ENCODE measurements around the gene RNFT2. TPM values are rescaled to one million over a fixed set of nuclear protein-coding genes. Genes with fewer than 3 reads are reported as not detected.

Gene RNFT2
- total and polyA plus RNA-seq, 9 donors: 0.88 to 2.1 (median 1.4) TPM

DNA sequence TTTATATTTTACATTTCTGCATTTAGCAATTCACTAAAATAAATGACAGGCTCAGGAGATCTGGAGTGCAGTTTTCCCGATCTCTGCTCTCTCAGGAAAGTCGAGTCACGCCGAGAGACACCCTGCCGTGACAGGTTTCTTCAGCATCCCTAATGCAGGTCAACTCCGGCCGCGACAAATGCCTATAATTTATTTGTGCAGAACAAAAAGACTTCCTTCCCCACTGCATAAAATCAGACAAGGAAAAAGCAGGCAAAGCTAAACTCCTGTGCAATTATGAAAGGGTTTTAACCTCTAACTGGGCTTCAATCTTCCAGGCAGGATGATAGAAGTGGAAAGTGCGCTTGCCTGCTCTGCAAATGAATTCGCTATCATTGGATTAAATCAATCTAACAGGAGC lies 28.3 kb upstream of the RNFT2 start:
- no peak overlapping the region for H3K4me3 ChIP-seq (ENCODE audit: low read length)
- WGBS (ENCODE audit: insufficient coverage): 23% methylated on average over 8 of the region's 10 CpGs
- H3K4me1 ChIP-seq (ENCODE audit: control insufficient read depth, insufficient read depth, low read length): peaks cover 22% of the 10 kb centered on the region
- H3K27ac ChIP-seq (ENCODE audit: low read length): no peak overlapping the region
- H3K36me3 ChIP-seq (ENCODE audit: control insufficient read depth, insufficient read depth, low read length): no peaks in the 10 kb centered on the region
- H3K9me3 ChIP-seq (replicated peaks; ENCODE audit: control insufficient read depth, low read depth, low read length): no peaks in the 10 kb centered on the region
- DNase-seq: no peak
- H3K27me3 ChIP-seq (ENCODE audit: control insufficient read depth, insufficient read depth, low read length): peaks cover 14% of the 10 kb centered on the region

DNA sequence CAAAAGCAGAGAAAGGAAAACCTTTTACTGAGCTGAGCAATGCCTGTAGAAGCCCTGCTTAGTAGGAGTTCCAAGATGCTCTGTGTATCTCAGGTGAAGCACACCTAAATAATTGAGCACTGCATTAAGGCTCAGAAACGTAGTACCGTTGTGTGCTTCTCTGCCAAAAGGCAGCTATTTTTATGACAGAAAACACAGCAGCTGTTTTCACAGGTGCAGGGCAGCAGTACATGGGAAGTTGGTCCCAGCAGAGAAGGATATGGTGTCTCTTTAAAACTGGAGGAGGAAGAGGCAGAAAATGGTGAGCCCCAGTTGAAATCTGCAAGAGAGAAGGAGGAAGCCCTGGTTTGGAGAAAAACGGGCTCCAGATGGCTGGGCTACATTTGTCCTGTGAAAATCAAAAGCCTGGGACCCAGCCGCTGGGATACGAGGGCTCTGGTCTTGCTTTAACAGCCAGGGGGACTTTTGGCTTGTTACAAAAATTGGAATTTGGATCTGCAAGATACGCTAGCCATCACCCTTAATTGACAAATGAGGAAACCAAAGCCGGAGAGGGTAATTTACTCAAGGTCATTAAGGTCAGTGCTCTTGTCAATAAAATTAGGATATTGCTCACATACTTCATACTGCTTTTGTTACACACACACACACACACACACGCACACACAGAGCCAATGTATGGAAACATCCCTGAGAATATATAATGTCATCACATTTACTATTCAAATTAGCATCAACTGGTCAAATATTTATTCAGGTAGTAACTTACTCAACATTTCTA lies 27.6 kb upstream of the RNFT2 start:
- 7% methylated on average over 3 of the region's 8 CpGs for WGBS (ENCODE audit: insufficient coverage)
- no peaks in the 10 kb centered on the region for H3K9me3 ChIP-seq (replicated peaks; ENCODE audit: control insufficient read depth, low read depth, low read length)
- peak; percentile 54 for DNase-seq
- peaks cover 2% of the 10 kb centered on the region for H3K36me3 ChIP-seq (ENCODE audit: control insufficient read depth, insufficient read depth, low read length)
- peaks cover 22% of the 10 kb centered on the region for H3K4me1 ChIP-seq (ENCODE audit: control insufficient read depth, insufficient read depth, low read length)
- no peak overlapping the region for H3K4me3 ChIP-seq (ENCODE audit: low read length)
- peaks cover 13% of the 10 kb centered on the region for H3K27me3 ChIP-seq (ENCODE audit: control insufficient read depth, insufficient read depth, low read length)
- no peak overlapping the region for H3K27ac ChIP-seq (ENCODE audit: low read length)

DNA sequence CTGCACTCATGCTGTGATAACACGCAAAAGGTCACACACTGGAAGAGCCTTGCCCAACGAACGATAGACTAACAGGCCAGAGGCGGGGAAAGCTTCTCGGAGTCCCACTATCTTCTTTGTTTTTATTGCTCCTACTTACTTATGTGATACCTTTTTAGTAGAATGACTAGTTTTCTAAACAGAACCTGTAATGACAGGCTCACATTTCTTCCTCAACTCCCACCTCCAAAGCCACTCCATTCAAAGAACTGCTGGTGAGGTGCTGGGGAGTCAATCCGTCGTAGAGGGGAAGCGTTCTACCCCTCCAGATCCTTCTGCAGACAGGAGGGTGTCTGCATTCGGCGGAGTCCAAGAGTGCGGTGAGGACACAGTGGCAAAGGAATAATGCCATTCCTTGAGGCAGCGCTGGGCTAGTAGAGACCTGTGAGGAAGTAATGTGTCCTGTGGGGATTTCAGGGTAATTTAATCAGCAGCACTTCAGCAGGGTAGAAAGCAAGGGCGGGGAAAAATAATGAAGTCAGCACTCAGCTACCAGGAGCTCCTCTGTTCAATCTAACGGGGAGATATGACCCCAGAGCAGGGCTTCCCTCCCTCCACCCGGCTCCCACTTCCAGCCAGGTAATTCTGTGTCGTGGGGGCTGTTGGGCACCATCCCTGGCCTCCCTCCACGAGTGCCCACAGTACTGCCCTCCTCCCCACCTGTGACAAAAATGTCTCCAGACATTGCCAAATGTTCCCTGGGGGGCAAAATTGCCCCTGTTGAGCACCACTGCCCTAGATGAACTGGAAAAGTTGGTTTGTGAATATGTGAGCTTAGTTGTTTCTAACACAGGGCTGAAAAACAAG lies 25.4 kb upstream of the RNFT2 start:
- DNase-seq: no peak
- 69% methylated on average over 6 of the region's 17 CpGs for WGBS (ENCODE audit: insufficient coverage)
- H3K36me3 ChIP-seq (ENCODE audit: control insufficient read depth, insufficient read depth, low read length): peaks cover 3% of the 10 kb centered on the region

DNA sequence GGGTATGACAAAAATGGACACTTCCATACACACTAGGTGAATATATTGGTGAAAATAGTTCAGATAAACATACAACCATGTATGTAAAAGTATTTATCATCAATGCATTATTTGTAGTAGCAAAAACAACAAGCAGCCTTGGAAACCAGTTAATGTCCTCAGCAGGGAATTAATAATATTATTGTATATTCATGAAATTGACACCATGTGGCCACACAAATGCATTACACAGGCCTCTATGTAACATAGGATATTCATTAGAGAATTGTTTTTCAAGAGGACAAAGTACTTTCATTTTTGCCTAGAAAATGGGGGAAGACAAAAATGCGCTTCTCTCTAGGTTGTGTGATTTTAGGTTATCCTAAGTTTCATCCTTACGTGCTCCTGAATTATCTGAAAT lies 24.6 kb upstream of the RNFT2 start:
- no peak for DNase-seq
- WGBS (ENCODE audit: insufficient coverage): 83% methylated on average over 1 of the region's 2 CpGs
- Histone ChIP-seq H3K36me3 (ENCODE audit: control insufficient read depth, insufficient read depth, low read length) (peaks cover 3% of the 10 kb centered on the region), H3K4me3 (ENCODE audit: low read length) (no peak overlapping the region), H3K4me1 (ENCODE audit: control insufficient read depth, insufficient read depth, low read length) (peaks cover 35% of the 10 kb centered on the region), H3K27me3 (ENCODE audit: control insufficient read depth, insufficient read depth, low read length) (peaks cover 13% of the 10 kb centered on the region), H3K27ac (ENCODE audit: low read length) (no peak overlapping the region), H3K9me3 (replicated peaks; ENCODE audit: control insufficient read depth, low read depth, low read length) (no peaks in the 10 kb centered on the region)

More for the DNA sequence above, 25.4 kb upstream of the RNFT2 start:
- Histone ChIP-seq H3K27me3 (ENCODE audit: control insufficient read depth, insufficient read depth, low read length) (peaks cover 13% of the 10 kb centered on the region), H3K4me1 (ENCODE audit: control insufficient read depth, insufficient read depth, low read length) (peaks cover 31% of the 10 kb centered on the region), H3K9me3 (replicated peaks; ENCODE audit: control insufficient read depth, low read depth, low read length) (no peaks in the 10 kb centered on the region), H3K27ac (ENCODE audit: low read length) (no peak overlapping the region), H3K4me3 (ENCODE audit: low read length) (no peak overlapping the region)

GRCh38 chr12:116714175-116714574 lies 23.9 kb upstream of the RNFT2 start:
- no peak overlapping the region for H3K4me3 ChIP-seq (ENCODE audit: low read length)
- no peak overlapping the region for H3K27ac ChIP-seq (ENCODE audit: low read length)
- H3K36me3 ChIP-seq (ENCODE audit: control insufficient read depth, insufficient read depth, low read length): peaks cover 3% of the 10 kb centered on the region
- DNase-seq: no peak
- WGBS (ENCODE audit: insufficient coverage): 68% methylated on average over 8 of the region's 9 CpGs
- H3K4me1 ChIP-seq (ENCODE audit: control insufficient read depth, insufficient read depth, low read length): peaks cover 30% of the 10 kb centered on the region
- H3K9me3 ChIP-seq (replicated peaks; ENCODE audit: control insufficient read depth, low read depth, low read length): no peaks in the 10 kb centered on the region
- H3K27me3 ChIP-seq (ENCODE audit: control insufficient read depth, insufficient read depth, low read length): peaks cover 7% of the 10 kb centered on the region

- Histone ChIP-seq H3K4me1 (ENCODE audit: control insufficient read depth, insufficient read depth, low read length) (peaks cover 26% of the 10 kb centered on the region), H3K9me3 (replicated peaks; ENCODE audit: control insufficient read depth, low read depth, low read length) (no peaks in the 10 kb centered on the region), H3K36me3 (ENCODE audit: control insufficient read depth, insufficient read depth, low read length) (peaks cover 11% of the 10 kb centered on the region), H3K4me3 (ENCODE audit: low read length) (peak overlapping the region; percentile 4), H3K27me3 (ENCODE audit: control insufficient read depth, insufficient read depth, low read length) (no peaks in the 10 kb centered on the region), H3K27ac (ENCODE audit: low read length) (peak overlapping the region; percentile 16)
- 28% methylated on average over 16 of the region's 27 CpGs for WGBS (ENCODE audit: insufficient coverage)
- peak; percentile 95 for DNase-seq
Measured at GRCh38 chr12:116717466-116718437, 20.4 kb upstream of the RNFT2 start.

DNA sequence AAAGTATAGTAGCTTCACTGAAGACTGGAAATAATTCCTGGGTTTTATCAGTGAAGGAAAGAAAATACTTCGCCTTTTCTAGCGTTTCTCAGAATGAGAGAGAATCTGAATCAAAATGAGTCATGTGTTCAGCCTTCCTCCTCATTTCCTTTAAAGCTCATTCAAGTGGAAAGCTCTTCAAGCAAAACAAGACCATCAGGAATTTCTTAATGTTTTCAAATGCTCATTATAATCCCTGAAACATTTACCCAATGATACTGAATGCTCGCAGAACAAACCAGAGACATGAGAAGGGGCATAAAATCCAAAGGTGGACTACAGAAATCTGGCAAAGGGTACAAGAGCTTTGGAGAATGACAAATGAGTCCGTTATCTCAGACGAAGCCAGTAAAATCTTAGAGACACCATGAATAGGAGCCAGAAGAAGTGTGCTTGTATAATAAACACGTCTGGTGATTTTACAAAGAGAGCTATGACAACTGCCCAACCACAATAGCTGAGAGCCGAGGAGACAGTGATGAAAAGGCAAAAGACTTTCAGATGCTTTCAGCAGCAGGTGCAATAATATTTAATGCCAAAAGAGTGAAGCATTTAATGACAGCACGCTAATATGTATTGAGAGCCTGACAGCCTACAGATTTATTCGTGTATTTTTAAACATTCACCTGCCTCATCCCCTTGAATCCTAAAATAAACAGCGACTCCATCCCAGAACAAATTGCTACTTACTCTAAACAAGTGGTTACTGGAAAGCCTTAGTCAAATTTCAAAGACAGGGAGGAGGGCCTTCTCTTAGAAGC lies 19.3 kb upstream of the RNFT2 start:
- WGBS (ENCODE audit: insufficient coverage): 76% methylated on average over 2 of the region's 10 CpGs
- H3K27ac ChIP-seq (ENCODE audit: low read length): no peak overlapping the region

DNA sequence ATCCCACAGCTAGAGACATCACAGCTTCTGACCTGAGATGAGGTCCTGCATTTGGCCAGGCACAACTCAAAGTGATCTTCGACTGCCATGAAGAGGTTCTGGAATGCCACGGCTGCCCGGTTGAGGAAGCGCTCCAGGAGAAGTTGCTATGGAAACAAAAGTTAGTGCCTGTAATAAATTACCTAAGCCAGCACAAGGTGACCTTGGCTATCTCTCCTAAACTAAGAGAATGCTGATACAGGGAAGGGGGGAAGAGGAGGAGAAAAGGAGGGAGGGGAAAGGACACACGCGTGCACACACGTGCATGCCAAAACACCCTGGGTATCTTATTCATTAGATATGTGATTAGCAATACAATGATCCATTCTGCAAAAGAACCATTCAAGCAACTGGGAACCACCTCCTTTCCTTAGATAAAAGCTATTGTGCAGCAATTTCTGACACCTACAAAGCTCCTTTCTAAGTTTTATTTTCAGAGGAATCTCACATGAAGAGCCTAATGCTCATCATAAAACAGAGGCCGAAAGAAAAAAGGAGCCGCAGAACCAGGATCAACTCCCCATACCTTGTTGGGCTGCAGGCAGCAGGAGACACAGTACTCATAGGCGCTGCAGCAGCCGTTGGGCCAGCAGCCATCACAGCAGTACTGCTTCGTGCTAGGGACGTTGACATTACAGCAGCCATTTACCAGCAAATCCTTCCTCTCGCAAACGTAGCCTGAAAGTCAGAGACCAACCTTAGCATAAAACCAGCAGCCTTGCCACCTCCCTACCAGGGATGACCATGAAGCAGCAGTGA lies 18.2 kb upstream of the RNFT2 start:
- Histone ChIP-seq H3K27me3 (ENCODE audit: control insufficient read depth, insufficient read depth, low read length) (no peaks in the 10 kb centered on the region), H3K9me3 (replicated peaks; ENCODE audit: control insufficient read depth, low read depth, low read length) (no peaks in the 10 kb centered on the region), H3K4me1 (ENCODE audit: control insufficient read depth, insufficient read depth, low read length) (peaks cover 22% of the 10 kb centered on the region), H3K36me3 (ENCODE audit: control insufficient read depth, insufficient read depth, low read length) (peaks cover 16% of the 10 kb centered on the region), H3K27ac (ENCODE audit: low read length) (no peak overlapping the region), H3K4me3 (ENCODE audit: low read length) (no peak overlapping the region)
- DNase-seq: no peak
- WGBS (ENCODE audit: insufficient coverage): 80% methylated on average over 6 of the region's 15 CpGs

More for the DNA sequence above, 19.3 kb upstream of the RNFT2 start:
- Histone ChIP-seq H3K9me3 (replicated peaks; ENCODE audit: control insufficient read depth, low read depth, low read length) (no peaks in the 10 kb centered on the region), H3K4me3 (ENCODE audit: low read length) (no peak overlapping the region), H3K27me3 (ENCODE audit: control insufficient read depth, insufficient read depth, low read length) (no peaks in the 10 kb centered on the region), H3K36me3 (ENCODE audit: control insufficient read depth, insufficient read depth, low read length) (peaks cover 16% of the 10 kb centered on the region), H3K4me1 (ENCODE audit: control insufficient read depth, insufficient read depth, low read length) (peaks cover 26% of the 10 kb centered on the region)
- no peak for DNase-seq

DNA sequence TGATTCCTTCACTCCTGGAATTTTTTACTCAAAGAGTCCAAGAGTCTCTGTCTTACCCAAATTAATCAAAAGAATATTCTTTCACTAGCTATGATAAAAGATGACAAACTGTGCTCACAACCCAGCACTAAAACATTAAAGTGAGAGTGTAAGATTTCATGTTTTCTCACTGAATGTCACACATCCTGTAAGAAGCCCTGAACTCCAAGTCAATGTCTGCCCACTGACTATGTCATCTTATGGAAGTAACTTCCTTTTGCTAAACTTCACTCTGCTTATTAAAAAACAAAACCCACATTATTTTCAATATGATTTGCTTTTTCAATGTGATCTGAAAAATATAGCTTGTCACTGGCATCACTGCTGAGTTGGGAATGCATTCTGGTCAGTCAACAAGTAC lies 15.9 kb upstream of the RNFT2 start:
- H3K27ac ChIP-seq (ENCODE audit: low read length): no peak overlapping the region
- H3K4me3 ChIP-seq (ENCODE audit: low read length): no peak overlapping the region
- H3K27me3 ChIP-seq (ENCODE audit: control insufficient read depth, insufficient read depth, low read length): no peaks in the 10 kb centered on the region
- H3K36me3 ChIP-seq (ENCODE audit: control insufficient read depth, insufficient read depth, low read length): peaks cover 13% of the 10 kb centered on the region
- no peak for DNase-seq
- no peaks in the 10 kb centered on the region for H3K9me3 ChIP-seq (replicated peaks; ENCODE audit: control insufficient read depth, low read depth, low read length)
- peaks cover 17% of the 10 kb centered on the region for H3K4me1 ChIP-seq (ENCODE audit: control insufficient read depth, insufficient read depth, low read length)
